AG04449 (cell line): Measurements from ENCODE around the gene OR2T27.

Source experiments
- CTCF ChIA-PET: fragments of 350-600 bp; formaldehyde crosslinking; extraction: SDS; loops from one replicate; lab custom pipeline; 2021; ENCODE audit warnings: antibody characterized with exemption; lab: Yijun Ruan, JAX
- POLR2A ChIA-PET: fragments of 400-600, 350-600 bp; formaldehyde crosslinking; extraction: SDS; loops from one replicate; lab custom pipeline; 2020; ENCODE audit warnings: antibody characterized with exemption, inconsistent platforms; lab: Yijun Ruan, JAX
- DNase-seq: peaks from one replicate; pipeline ENCODE4 v3.0.0-alpha.2; 2010; ENCODE audit warnings: low read depth, low spot score
- H3K4me3 ChIP-seq: 2 replicates; pipeline ENCODE4 v1.5.1; 2011; ENCODE audit warnings: low read depth, mild to moderate bottlenecking, control low read depth, low read length
- CTCF ChIP-seq: IDR thresholded peaks from one replicate; pipeline ENCODE4 v1.5.1; 2011; ENCODE audit warnings: mild to moderate bottlenecking, moderate library complexity, low read length, control low read depth, inconsistent platforms; ENCODE audit not compliant: insufficient read depth; ENCODE audit errors: missing control alignments

OR2T27 gene

GRCh38 chr1:248621770-248622169, 33.6 kb downstream of the OR2T27 start:
- DNase-seq: no peak
- ChIA-PET POLR2A (no interaction called here), CTCF (interaction anchor here (3.2 kb wide), 1 partner anchor 184 kb away, joined by 19 read pairs; no protein-coding TSS in a partner anchor)
- no peak for TF ChIP-seq CTCF
- H3K4me3 ChIP-seq: no peak overlapping the region

GRCh38 chr1:248618878-248619277, 36.5 kb downstream of the OR2T27 start:
- TF ChIP-seq CTCF: no peak
- ChIA-PET CTCF (no interaction called here), POLR2A (no interaction called here)
- no peak overlapping the region for H3K4me3 ChIP-seq
- no peak for DNase-seq

- ChIA-PET POLR2A (no interaction called here), CTCF (no interaction called here)
- no peak for DNase-seq
- no peak overlapping the region for H3K4me3 ChIP-seq
- TF ChIP-seq CTCF: no peak
Observed at GRCh38 chr1:248618119-248618518, 37.2 kb downstream of the OR2T27 start.

GRCh38 chr1:248613742-248614141, 41.6 kb downstream of the OR2T27 start:
- no peak for DNase-seq
- ChIA-PET CTCF (no interaction called here), POLR2A (no interaction called here)
- no peak for TF ChIP-seq CTCF
- H3K4me3 ChIP-seq: no peak overlapping the region

- CTCF ChIA-PET: no interaction called here
- POLR2A ChIA-PET: no interaction called here
Observed at GRCh38 chr1:248611883-248612414, 43.4 kb downstream of the OR2T27 start.

GRCh38 chr1:248610301-248610700, 45.0 kb downstream of the OR2T27 start:
- TF ChIP-seq CTCF: no peak
- no peak for DNase-seq
- POLR2A ChIA-PET: no interaction called here
- CTCF ChIA-PET: interaction anchor here (1.1 kb wide), 1 partner anchor 10 kb away, joined by 3 read pairs; no protein-coding TSS in a partner anchor
- H3K4me3 ChIP-seq: no peak overlapping the region

More at GRCh38 chr1:248611883-248612414, 43.4 kb downstream of the OR2T27 start:
- no peak overlapping the region for H3K4me3 ChIP-seq
- DNase-seq: no peak
- TF ChIP-seq CTCF: no peak
